IPS-18a (cell line): ENCODE data around the gene TNFRSF12A.

Experiments
- H3K27ac ChIP-seq: one replicate; pipeline ENCODE4 v1.5.1; 2013; ENCODE audit warnings: low read length
- H3K27me3 ChIP-seq: one replicate; pipeline ENCODE4 v1.6.1; 2013; ENCODE audit warnings: mild to moderate bottlenecking, low read length; ENCODE audit not compliant: control insufficient read depth, insufficient read depth
- H3K36me3 ChIP-seq: one replicate; pipeline ENCODE4 v1.6.1; 2013; ENCODE audit warnings: low read depth, low read length; ENCODE audit not compliant: control insufficient read depth
- H3K4me1 ChIP-seq: one replicate; pipeline ENCODE4 v1.6.1; 2013; ENCODE audit warnings: low read depth, low read length; ENCODE audit not compliant: control insufficient read depth
- H3K4me3 ChIP-seq: one replicate; pipeline ENCODE4 v1.5.1; 2013; ENCODE audit warnings: low read length
- H3K9ac ChIP-seq: one replicate; pipeline ENCODE4 v1.6.1; 2013; ENCODE audit warnings: mild to moderate bottlenecking, low read length, moderate library complexity
- H3K9me3 ChIP-seq: one replicate; pipeline ENCODE4 v1.6.1; 2013; ENCODE audit warnings: low read depth, low read length; ENCODE audit not compliant: control insufficient read depth

Gene TNFRSF12A

DNA sequence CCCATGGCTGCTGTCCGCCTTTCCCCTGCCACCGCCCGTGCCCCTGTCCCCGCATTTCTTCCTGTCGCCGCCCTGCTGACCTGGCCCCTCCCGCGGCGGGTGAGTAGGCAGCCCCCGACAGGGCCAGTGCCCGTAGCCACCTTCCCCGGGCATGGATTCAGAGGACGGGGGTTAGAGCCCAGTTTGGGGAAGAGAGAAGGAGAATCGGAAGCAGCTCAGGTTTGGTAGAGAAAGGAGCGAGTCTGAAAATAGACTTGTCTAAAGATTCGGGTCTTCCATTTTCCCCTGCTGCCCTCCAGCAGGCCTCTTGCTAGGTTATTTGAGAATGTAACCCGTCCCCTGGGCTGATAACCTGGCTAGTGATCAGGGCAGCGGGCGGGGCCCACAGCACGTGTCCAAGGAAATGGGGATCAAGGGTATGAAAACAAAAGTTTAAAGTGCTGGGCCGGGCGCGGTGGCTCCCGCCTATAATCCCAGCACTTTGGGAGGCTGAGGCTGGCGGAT, 15.3 kb upstream of the TNFRSF12A start:
- Histone ChIP-seq H3K9me3 (no peaks in the 10 kb centered on the region), H3K4me1 (peaks cover 37% of the 10 kb centered on the region), H3K27ac (no peak overlapping the region), H3K27me3 (no peaks in the 10 kb centered on the region), H3K36me3 (no peaks in the 10 kb centered on the region), H3K4me3 (peak overlapping the region; percentile 64), H3K9ac (peak overlapping the region; percentile 35)

DNA sequence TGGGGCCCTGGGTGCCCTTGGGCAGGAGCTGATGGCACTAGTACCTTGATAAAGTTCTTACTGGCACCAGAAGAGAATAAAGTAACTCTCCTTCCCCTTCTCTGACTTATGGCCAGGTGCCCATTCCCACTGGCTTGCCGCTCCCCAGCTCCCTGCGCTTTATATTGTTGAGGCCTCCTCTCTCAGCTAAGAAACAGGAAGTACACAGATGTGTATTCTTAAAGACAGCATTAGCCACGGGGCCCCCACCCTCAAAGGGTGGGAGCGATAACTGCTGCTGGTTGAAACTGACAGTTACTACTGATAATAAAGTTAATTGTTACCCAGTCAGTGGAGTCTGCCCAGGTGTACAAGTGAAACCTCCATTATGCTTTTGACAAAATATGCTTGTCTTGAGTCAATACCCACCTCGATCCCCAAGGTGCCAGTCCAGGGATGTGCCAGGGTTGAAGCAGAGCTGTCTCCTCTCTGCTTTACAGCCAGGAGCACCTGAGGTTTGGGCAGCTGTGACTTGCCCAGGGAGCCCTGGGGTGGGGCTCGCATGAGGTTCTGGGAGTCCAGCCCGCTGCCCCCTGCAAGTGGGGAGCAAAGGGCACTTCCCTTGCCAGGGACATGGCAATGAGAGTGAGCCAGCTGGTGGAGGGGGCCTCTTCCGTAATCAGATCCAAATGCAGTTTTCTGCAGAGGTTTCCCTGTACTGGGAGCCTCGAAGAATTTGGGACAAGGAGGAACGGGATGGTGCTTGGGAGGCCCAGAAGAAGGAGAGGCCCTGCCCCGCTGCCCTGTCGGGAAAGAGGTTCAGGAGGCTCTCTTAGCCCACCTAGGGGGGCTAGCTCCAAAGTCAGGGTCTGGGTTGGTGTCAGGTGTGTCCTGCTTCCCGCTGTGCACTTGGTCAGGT, 12.9 kb upstream of the TNFRSF12A start:
- peaks cover 5% of the 10 kb centered on the region for H3K27me3 ChIP-seq
- peaks cover 43% of the 10 kb centered on the region for H3K4me1 ChIP-seq
- H3K27ac ChIP-seq, result peak overlapping the region; percentile 99

DNA sequence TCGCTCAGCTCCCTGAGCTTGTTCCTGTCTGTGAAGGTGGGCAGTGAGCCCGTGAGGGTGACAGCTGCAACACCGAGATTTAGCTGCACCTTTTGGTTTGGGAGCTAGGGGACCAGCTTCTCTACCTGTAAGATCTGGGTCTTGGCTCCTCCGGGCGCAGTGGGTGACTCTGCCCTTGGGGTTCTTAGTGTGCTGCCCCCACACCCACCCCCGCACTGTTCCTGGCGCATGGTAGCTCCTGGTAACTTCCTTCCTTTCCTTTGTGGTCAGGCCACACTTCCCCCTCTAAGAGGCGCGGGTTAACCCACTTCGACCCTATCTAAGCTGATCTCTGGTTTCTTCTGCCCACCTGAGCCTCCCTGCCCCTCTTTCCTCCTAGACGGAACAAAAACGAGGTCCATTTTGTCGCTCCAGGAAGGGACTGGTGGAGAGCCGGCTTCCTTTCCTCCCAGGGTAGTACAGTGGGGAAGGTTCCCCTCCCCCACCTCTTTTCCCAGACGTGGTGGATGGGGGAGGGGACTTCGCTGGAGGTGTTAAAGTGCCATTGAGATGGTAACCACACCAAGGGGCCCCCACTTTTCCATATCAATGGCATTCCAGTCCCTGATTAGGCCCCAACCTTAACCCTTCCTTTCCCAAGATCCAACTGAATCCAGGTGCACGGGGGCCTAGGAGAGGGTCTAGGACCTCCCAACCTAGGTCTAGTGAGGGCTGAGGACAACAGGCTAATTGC, 12.0 kb upstream of the TNFRSF12A start:
- Histone ChIP-seq H3K4me1 (peaks cover 47% of the 10 kb centered on the region), H3K9me3 (no peaks in the 10 kb centered on the region), H3K9ac (peak overlapping the region; percentile 86), H3K36me3 (no peaks in the 10 kb centered on the region), H3K27me3 (peaks cover 11% of the 10 kb centered on the region), H3K27ac (peak overlapping the region; percentile 99), H3K4me3 (peak overlapping the region; percentile 61)

More for the DNA sequence above, 12.9 kb upstream of the TNFRSF12A start:
- peak overlapping the region; percentile 61 for H3K4me3 ChIP-seq
- no peaks in the 10 kb centered on the region for H3K36me3 ChIP-seq
- H3K9ac ChIP-seq, result peak overlapping the region; percentile 86
- no peaks in the 10 kb centered on the region for H3K9me3 ChIP-seq

DNA sequence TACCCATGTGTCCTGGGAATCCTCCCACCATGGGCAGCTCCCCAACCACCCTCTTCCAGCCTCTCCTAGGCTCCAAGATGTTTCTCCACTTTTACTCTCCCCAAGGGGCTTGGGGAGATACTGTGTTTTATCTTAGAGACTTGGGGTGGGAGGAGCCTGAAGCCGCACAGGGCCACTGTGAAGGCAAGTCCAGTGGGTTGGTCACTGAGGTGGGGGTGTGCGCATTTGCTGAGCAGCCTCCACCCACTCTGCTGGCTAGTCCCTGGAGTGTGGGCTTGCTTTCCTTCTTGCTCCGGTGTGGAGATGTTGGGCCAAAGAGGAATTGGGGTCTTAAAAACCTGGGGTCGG, 11.5 kb upstream of the TNFRSF12A start:
- H3K4me1 ChIP-seq, result peaks cover 48% of the 10 kb centered on the region
- peak overlapping the region; percentile 47 for H3K9ac ChIP-seq

GRCh38 chr16:3009568-3010390, 10.4 kb upstream of the TNFRSF12A start:
- H3K9ac ChIP-seq, result peak overlapping the region; percentile 47
- peaks cover 4% of the 10 kb centered on the region for H3K36me3 ChIP-seq
- peaks cover 56% of the 10 kb centered on the region for H3K4me1 ChIP-seq
- no peaks in the 10 kb centered on the region for H3K9me3 ChIP-seq
- H3K27ac ChIP-seq, result peak overlapping the region; percentile 99
- peak overlapping the region; percentile 42 for H3K4me3 ChIP-seq
- H3K27me3 ChIP-seq, result peaks cover 11% of the 10 kb centered on the region

More for the DNA sequence above, 11.5 kb upstream of the TNFRSF12A start:
- Histone ChIP-seq H3K27me3 (peaks cover 11% of the 10 kb centered on the region), H3K4me3 (peak overlapping the region; percentile 42), H3K9me3 (no peaks in the 10 kb centered on the region), H3K27ac (peak overlapping the region; percentile 99), H3K36me3 (no peaks in the 10 kb centered on the region)

GRCh38 chr16:3010510-3010909, 9.7 kb upstream of the TNFRSF12A start:
- H3K9me3 ChIP-seq, result no peaks in the 10 kb centered on the region
- H3K27me3 ChIP-seq, result peaks cover 11% of the 10 kb centered on the region
- H3K36me3 ChIP-seq, result peaks cover 11% of the 10 kb centered on the region
- no peak overlapping the region for H3K9ac ChIP-seq
- peak overlapping the region; percentile 42 for H3K4me3 ChIP-seq
- peaks cover 61% of the 10 kb centered on the region for H3K4me1 ChIP-seq
- H3K27ac ChIP-seq, result peak overlapping the region; percentile 47

DNA sequence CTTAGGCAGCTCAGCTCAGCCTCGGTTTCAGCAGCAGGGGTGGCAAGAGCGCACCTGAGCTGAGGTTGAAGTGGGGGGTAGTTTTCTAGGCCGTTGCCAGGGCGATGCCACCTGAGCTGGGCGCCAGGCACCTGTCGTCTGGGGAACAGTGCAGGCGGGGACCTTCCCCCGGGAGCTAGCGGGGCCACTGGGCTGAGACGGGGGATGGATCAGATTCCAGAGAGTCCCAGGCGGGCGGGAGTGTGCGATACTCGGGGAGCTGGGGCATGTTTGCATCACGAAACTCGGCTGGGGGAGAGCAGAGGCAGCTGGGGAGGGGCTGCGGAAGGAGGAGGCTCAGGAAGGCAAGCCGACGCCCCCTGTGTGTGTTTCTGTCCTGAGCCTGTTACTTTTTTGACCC, 7.9 kb upstream of the TNFRSF12A start:
- Histone ChIP-seq H3K9ac (peak overlapping the region; percentile 28), H3K4me1 (peaks cover 52% of the 10 kb centered on the region), H3K9me3 (no peaks in the 10 kb centered on the region), H3K27ac (no peak overlapping the region), H3K36me3 (peaks cover 19% of the 10 kb centered on the region), H3K27me3 (peaks cover 11% of the 10 kb centered on the region), H3K4me3 (peak overlapping the region; percentile 51)

- Histone ChIP-seq H3K36me3 (peaks cover 19% of the 10 kb centered on the region), H3K9me3 (no peaks in the 10 kb centered on the region), H3K9ac (peak within 1 kb of the TSS; percentile 28), H3K4me1 (peaks cover 45% of the 10 kb centered on the region), H3K27ac (no peak within 1 kb of the TSS), H3K27me3 (peaks cover 11% of the 10 kb centered on the region), H3K4me3 (peak within 1 kb of the TSS; percentile 51)
Measured at GRCh38 chr16:3012828-3013420, 7.2 kb upstream of the TNFRSF12A start, which contains the start of gene CLDN9. Gene CLDN9 (plus strand): TSS chr16:3012923. CDS start chr16:3013363, 440 bp downstream.

- H3K4me3 ChIP-seq, result peak overlapping the region; percentile 51
- no peak overlapping the region for H3K9ac ChIP-seq
- peaks cover 14% of the 10 kb centered on the region for H3K27me3 ChIP-seq
- peaks cover 19% of the 10 kb centered on the region for H3K36me3 ChIP-seq
- peaks cover 45% of the 10 kb centered on the region for H3K4me1 ChIP-seq
- no peaks in the 10 kb centered on the region for H3K9me3 ChIP-seq
- H3K27ac ChIP-seq, result no peak overlapping the region
Measured at GRCh38 chr16:3013491-3013951, 6.6 kb upstream of the TNFRSF12A start.

DNA sequence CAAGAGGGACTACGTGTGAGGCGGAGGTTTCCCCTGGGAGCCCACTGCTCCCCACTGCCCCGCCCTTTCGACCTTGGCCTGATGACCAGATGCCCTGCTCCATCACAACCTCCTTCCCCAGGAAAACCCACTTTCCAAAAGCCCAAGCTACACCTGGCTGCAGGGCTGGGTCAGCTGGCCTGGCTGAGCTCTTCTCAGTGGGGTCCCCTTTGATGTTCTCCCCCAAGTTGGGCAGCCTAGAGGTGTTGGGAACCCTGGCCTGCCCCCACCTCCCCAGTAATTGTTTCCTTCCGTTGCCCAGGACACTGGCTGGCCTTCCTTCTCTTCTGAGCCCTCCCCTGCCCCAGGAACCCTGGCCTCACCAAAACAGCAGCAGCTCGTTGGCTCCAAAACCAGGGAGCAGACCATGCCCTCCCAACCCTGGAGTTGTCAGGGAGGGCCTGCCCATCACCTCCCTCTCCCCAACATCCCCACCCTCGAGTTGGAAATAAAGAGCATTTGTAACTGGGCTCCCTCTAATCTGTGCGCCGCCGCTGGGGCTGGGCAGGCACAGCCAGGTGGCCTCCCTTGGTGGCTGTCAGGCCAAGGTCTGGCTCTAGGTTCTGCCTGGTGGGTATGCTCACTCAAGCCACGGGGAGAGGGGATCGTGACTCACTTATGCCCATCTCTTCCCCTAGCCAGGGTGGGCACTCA, 6.0 kb upstream of the TNFRSF12A start:
- no peak overlapping the region for H3K9ac ChIP-seq
- H3K4me1 ChIP-seq, result peaks cover 39% of the 10 kb centered on the region
- H3K27ac ChIP-seq, result no peak overlapping the region
- peaks cover 19% of the 10 kb centered on the region for H3K36me3 ChIP-seq
- peak overlapping the region; percentile 6 for H3K4me3 ChIP-seq
- H3K9me3 ChIP-seq, result no peaks in the 10 kb centered on the region
- H3K27me3 ChIP-seq, result peaks cover 15% of the 10 kb centered on the region
